GM18502 (cell line): ENCODE measurements around the gene CDAN1.
"Not testable (repeated sequence)": the region's sequence is repeated elsewhere in the genome, so short reads cannot be mapped to it uniquely, and the experiment has no call there.

Experiments used
- ATAC-seq: cut with Tn5 transposase; IDR thresholded peaks from one replicate; pipeline ENCODE4 v1.9.1; 2021; ENCODE audit warnings: mild to moderate bottlenecking; ENCODE audit not compliant: unreplicated experiment, poor library complexity

The CDAN1 gene

GRCh38 chr15:42736793-42737528 is at the start of gene CDAN1:
CDAN1 (minus strand) TSS chr15:42737128; CDS start chr15:42737102, 26 bp downstream.
- ATAC-seq = peak; percentile 84

GRCh38 chr15:42785569-42785968 is 48.6 kb upstream of the CDAN1 start:
- no peak for ATAC-seq

GRCh38 chr15:42784705-42785104 is 47.8 kb upstream of the CDAN1 start:
- ATAC-seq = no peak

- ATAC-seq = no peak
Observed at GRCh38 chr15:42782716-42783115, 45.8 kb upstream of the CDAN1 start.

GRCh38 chr15:42775416-42775815 is 38.5 kb upstream of the CDAN1 start:
- no peak for ATAC-seq

- no peak for ATAC-seq
Observed at GRCh38 chr15:42772901-42773300, 36.0 kb upstream of the CDAN1 start.

GRCh38 chr15:42772144-42772543 is 35.2 kb upstream of the CDAN1 start:
- no peak for ATAC-seq

GRCh38 chr15:42766109-42766508 is 29.2 kb upstream of the CDAN1 start:
- ATAC-seq = not testable (repeated sequence)

GRCh38 chr15:42764154-42764731 is 27.3 kb upstream of the CDAN1 start:
- ATAC-seq = not testable (repeated sequence)

GRCh38 chr15:42761813-42762212 is 24.9 kb upstream of the CDAN1 start:
- not testable (repeated sequence) for ATAC-seq

GRCh38 chr15:42760759-42761158 is 23.8 kb upstream of the CDAN1 start:
- no peak for ATAC-seq

- no peak for ATAC-seq
Observed at GRCh38 chr15:42759093-42759492, 22.2 kb upstream of the CDAN1 start.

- ATAC-seq = no peak
Observed at GRCh38 chr15:42750306-42750705, 13.4 kb upstream of the CDAN1 start.

- no peak for ATAC-seq
Observed at GRCh38 chr15:42749266-42749665, 12.3 kb upstream of the CDAN1 start.

GRCh38 chr15:42744195-42744594 is 7.3 kb upstream of the CDAN1 start:
- ATAC-seq = no peak

GRCh38 chr15:42742149-42742548 is 5.2 kb upstream of the CDAN1 start:
- no peak for ATAC-seq

- no peak for ATAC-seq
Observed at GRCh38 chr15:42741710-42742109, 4.8 kb upstream of the CDAN1 start.

- no peak for ATAC-seq
Observed at GRCh38 chr15:42737529-42738328, 801 bp upstream of the CDAN1 start.

GRCh38 chr15:42736178-42736792 is 643 bp downstream of the CDAN1 start:
- ATAC-seq = peak; percentile 44

- ATAC-seq = no peak
Observed at GRCh38 chr15:42735382-42736165, 1.4 kb downstream of the CDAN1 start.
